ENCODE measurements around the gene FAM200A.

DNA sequence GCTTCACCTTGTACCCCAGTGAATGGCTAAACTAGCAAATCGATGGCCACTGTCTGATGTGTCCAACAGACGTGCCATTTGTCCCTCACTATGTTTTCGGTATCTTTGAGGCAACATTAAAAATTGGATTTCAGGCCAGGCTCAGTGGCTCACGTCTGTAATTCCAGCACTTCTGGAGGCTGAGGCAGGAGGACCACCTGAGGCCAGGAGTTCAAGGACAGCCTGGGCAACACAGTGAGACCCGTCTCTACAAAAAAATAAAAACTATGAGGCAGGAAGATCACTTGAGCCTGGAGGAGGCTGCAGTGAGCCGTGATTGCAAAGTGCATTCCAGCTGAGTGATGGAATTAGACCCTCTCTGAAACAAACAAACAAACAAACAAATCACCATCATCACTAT, 8.0 kb downstream of the FAM200A start:
- TF ChIP-seq, protein P1, sequence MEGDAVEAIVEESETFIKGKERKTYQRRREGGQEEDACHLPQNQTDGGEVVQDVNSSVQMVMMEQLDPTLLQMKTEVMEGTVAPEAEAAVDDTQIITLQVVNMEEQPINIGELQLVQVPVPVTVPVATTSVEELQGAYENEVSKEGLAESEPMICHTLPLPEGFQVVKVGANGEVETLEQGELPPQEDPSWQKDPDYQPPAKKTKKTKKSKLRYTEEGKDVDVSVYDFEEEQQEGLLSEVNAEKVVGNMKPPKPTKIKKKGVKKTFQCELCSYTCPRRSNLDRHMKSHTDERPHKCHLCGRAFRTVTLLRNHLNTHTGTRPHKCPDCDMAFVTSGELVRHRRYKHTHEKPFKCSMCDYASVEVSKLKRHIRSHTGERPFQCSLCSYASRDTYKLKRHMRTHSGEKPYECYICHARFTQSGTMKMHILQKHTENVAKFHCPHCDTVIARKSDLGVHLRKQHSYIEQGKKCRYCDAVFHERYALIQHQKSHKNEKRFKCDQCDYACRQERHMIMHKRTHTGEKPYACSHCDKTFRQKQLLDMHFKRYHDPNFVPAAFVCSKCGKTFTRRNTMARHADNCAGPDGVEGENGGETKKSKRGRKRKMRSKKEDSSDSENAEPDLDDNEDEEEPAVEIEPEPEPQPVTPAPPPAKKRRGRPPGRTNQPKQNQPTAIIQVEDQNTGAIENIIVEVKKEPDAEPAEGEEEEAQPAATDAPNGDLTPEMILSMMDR (conservative IDR thresholded peaks at IDR 0.05; ENCODE audit: low read depth, low read length): no peak
- no peak for TF ChIP-seq EZH2 (IDR thresholded peaks at IDR 0.05; ENCODE audit: borderline replicate concordance, low read depth, low read length, poor library complexity, severe bottlenecking)

Data from A673 (cell line).